Endothelial cell of umbilical vein (primary cell): ENCODE measurements around the gene ARHGDIB. TPM values are rescaled to one million over a fixed set of nuclear protein-coding genes. Genes with fewer than 3 reads are reported as not detected.

ENCODE experiments used
- BruUV-seq: library from RNA; stranded (reverse); fragments of 400-500 nt; replicated peaks from 2 replicates; lab custom pipeline; 2021; lab: Mats Ljungman, UMichigan
- CTCF ChIA-PET: fragments of 300-600, 350-600 bp; sonication (Branson Sonifier 250); formaldehyde crosslinking; loops from one replicate; lab custom pipeline; 2021; ENCODE audit warnings: antibody characterized with exemption, inconsistent platforms; lab: Charles Lee
- POLR2A ChIA-PET: fragments of 300-600, 350-600 bp; sonication (Branson Sonifier 250); formaldehyde crosslinking; loops from one replicate; lab custom pipeline; 2021; ENCODE audit warnings: antibody characterized with exemption, inconsistent platforms; lab: Charles Lee
- DNase-seq: peaks from one replicate; pipeline ENCODE4 v3.0.0-alpha.2; 2011; ENCODE audit warnings: low read depth, low spot score
- FAIRE-seq: peaks from 2 replicates; lab custom pipeline; 2011; peaks lifted over from hg19 to GRCh38; lab: Jason Lieb, UNC
- H2AFZ ChIP-seq: 2 replicates; pipeline ENCODE4 v1.6.0; 2012; ENCODE audit warnings: low read depth, low read length, control low read depth, inconsistent platforms
- H3K27ac ChIP-seq: 2 replicates; pipeline ENCODE4 v1.5.1; 2011; ENCODE audit warnings: low read depth, mild to moderate bottlenecking, control low read depth, low read length, moderate library complexity; ENCODE audit not compliant: insufficient read depth
- H3K27me3 ChIP-seq, 2 experiments: 2 replicates each; pipeline versions ENCODE4 v1.6.0 to v1.6.1; 2011; ENCODE audit warnings: low read length in 2 of 2, mixed read lengths in 1 of 2; ENCODE audit not compliant: control insufficient read depth in 2 of 2, insufficient read depth in 2 of 2
- H3K36me3 ChIP-seq, 2 experiments: 2 replicates in 1 of 2; 3 replicates in 1 of 2; pipeline ENCODE4 v1.5.1; 2011; ENCODE audit warnings: low read length in 2 of 2, mild to moderate bottlenecking in 1 of 2, moderate library complexity in 1 of 2; ENCODE audit not compliant: control insufficient read depth in 2 of 2, insufficient read depth in 2 of 2; ENCODE audit errors: extremely low read depth in 1 of 2
- H3K4me1 ChIP-seq: 3 replicates; pipeline ENCODE4 v1.5.1; 2011; ENCODE audit warnings: mild to moderate bottlenecking, low read length; ENCODE audit not compliant: control insufficient read depth, insufficient read depth; ENCODE audit errors: extremely low read depth
- H3K4me2 ChIP-seq: 2 replicates; pipeline ENCODE4 v1.6.1; 2011; ENCODE audit warnings: low read length, control low read depth, mixed read lengths; ENCODE audit not compliant: insufficient read depth
- H3K4me3 ChIP-seq, 3 experiments: fragments of 200-600 bp in 1 of 3; sonication (generic), shearing (Covaris generic) in 1 of 3; replicated peaks in 1 of 3; 2 replicates each; pipeline ENCODE4 v1.5.1; 2011 to 2016; ENCODE audit warnings: control low read depth in 3 of 3, low read length in 3 of 3, mild to moderate bottlenecking in 2 of 3, inconsistent platforms in 1 of 3, low read depth in 1 of 3, moderate library complexity in 1 of 3; ENCODE audit not compliant: insufficient read depth in 1 of 3
- H3K79me2 ChIP-seq: 2 replicates; pipeline ENCODE4 v1.6.0; 2012; ENCODE audit warnings: low read length, inconsistent platforms; ENCODE audit not compliant: control insufficient read depth, insufficient read depth
- H3K9ac ChIP-seq: replicated peaks from 2 replicates; pipeline ENCODE3; 2011; ENCODE audit warnings: low read length, control low read depth; ENCODE audit not compliant: insufficient read depth; ENCODE audit errors: extremely low read depth
- H3K9me1 ChIP-seq: replicated peaks from 3 replicates; pipeline ENCODE4 v1.6.0; 2011; ENCODE audit warnings: mild to moderate bottlenecking, low read length; ENCODE audit not compliant: control insufficient read depth, insufficient read depth; ENCODE audit errors: extremely low read depth
- H3K9me3 ChIP-seq: replicated peaks from 2 replicates; pipeline ENCODE4 v1.5.1; 2012; ENCODE audit warnings: low read length, inconsistent platforms; ENCODE audit not compliant: control insufficient read depth, insufficient read depth
- H4K20me1 ChIP-seq: replicated peaks from 2 replicates; pipeline ENCODE3; 2011; ENCODE audit warnings: mild to moderate bottlenecking, low read length; ENCODE audit not compliant: control insufficient read depth, insufficient read depth; ENCODE audit errors: extremely low read depth
- CTCF ChIP-seq, 2 donors: IDR thresholded peaks; 1 replicate in 1 of 2; 2 replicates in 1 of 2; pipeline ENCODE4 v1.5.1; 2011; ENCODE audit warnings: low read length in 2 of 2, mild to moderate bottlenecking in 2 of 2, moderate library complexity in 2 of 2, control low read depth in 1 of 2, inconsistent platforms in 1 of 2, low read depth in 1 of 2; ENCODE audit not compliant: insufficient read depth in 1 of 2; ENCODE audit errors: extremely low read depth in 1 of 2
- EZH2 ChIP-seq: IDR thresholded peaks from 2 replicates; pipeline ENCODE4 v1.6.1; 2012; ENCODE audit warnings: borderline replicate concordance, low read depth, mild to moderate bottlenecking, moderate library complexity, low read length, inconsistent platforms; ENCODE audit not compliant: severe bottlenecking
- FOS ChIP-seq: IDR thresholded peaks from 2 replicates; pipeline ENCODE4 v1.6.1; 2011; ENCODE audit warnings: mild to moderate bottlenecking, low read length, moderate library complexity, borderline replicate concordance; ENCODE audit not compliant: insufficient read depth
- GATA2 ChIP-seq: IDR thresholded peaks from 2 replicates; pipeline ENCODE4 v1.7.0; 2011; ENCODE audit warnings: low read depth, mild to moderate bottlenecking, moderate library complexity, mixed read lengths, low read length; ENCODE audit not compliant: insufficient read length, insufficient read depth
- JUN ChIP-seq: IDR thresholded peaks from 2 replicates; pipeline ENCODE4 v1.6.1; 2011; ENCODE audit warnings: borderline replicate concordance, low read depth; ENCODE audit not compliant: insufficient read length, insufficient read depth
- MAX ChIP-seq: IDR thresholded peaks from 2 replicates; pipeline ENCODE4 v1.6.1; 2011; ENCODE audit not compliant: insufficient read depth, insufficient read length
- MYC ChIP-seq: IDR thresholded peaks from one replicate; pipeline ENCODE4 v1.6.1; 2011; ENCODE audit warnings: mild to moderate bottlenecking, low read depth, low read length
- POLR2A ChIP-seq: IDR thresholded peaks from 2 replicates; pipeline ENCODE4 v1.6.1; 2012; ENCODE audit warnings: low read depth, mild to moderate bottlenecking, control low read depth, low read length
- POLR2AphosphoS5 ChIP-seq: IDR thresholded peaks from 2 replicates; pipeline ENCODE4 v1.6.1; 2012; ENCODE audit warnings: low read depth, mild to moderate bottlenecking, control low read depth, low read length, moderate library complexity; ENCODE audit not compliant: insufficient read depth
- dilution Hi-C: fragments of 300-500 bp; cut with MboI; formaldehyde crosslinking; loops from one replicate; pipeline ENCODE4 v1.15.0; 2019; ENCODE audit warnings: low sequenced_read_pairs; ENCODE audit not compliant: extremely low pct_ligation_motif_present
- intact Hi-C: fragments of 100-400 bp; cut with micrococcal nuclease; formaldehyde crosslinking; loops from one replicate; pipeline ENCODE4 v1.10.0; 2022
- polyA plus RNA-seq, 4 experiments: library from polyadenylated mRNA; depleted of rRNA in 3 of 4; stranded (reverse) in 3 of 4; unstranded in 1 of 4; fragments of >200 nt; gene quantifications; 2 replicates each; pipeline versions ENCODE4 v1.2.1 to v1.2.3, GENCODE V29; 2011 to 2012; ENCODE audit warnings: missing spikeins in 1 of 4
- total RNA-seq: library from RNA; stranded (reverse); gene quantifications from 2 replicates; pipeline ENCODE4 v1.2.3, GENCODE V29; 2021

Gene ARHGDIB
- total and polyA plus RNA-seq, 2 donors (not counting 3 experiments of a cell fraction or from before 2014, with no cell fraction given): 483 to 1,200 TPM

GRCh38 chr12:14923944-14924343 lies 37.5 kb downstream of the ARHGDIB start:
- ChIA-PET CTCF (no interaction called here), POLR2A (no interaction called here)
- FAIRE-seq (no peak), DNase-seq (no peak)
- intact Hi-C loops (no loop called here), dilution Hi-C loops (no loop called here)
- Histone ChIP-seq H3K36me3 (no peaks in the 10 kb centered on the region), H3K9ac (no peak overlapping the region), H3K4me1 (no peaks in the 10 kb centered on the region), H3K27ac (no peak overlapping the region), H3K4me3 (no peak overlapping the region), H3K79me2 (no peaks in the 10 kb centered on the region), H3K27me3 (no peaks in the 10 kb centered on the region), H3K4me2 (no peak overlapping the region), H3K9me1 (no peaks in the 10 kb centered on the region), H2AFZ (no peak overlapping the region), H3K9me3 (no peaks in the 10 kb centered on the region), H4K20me1 (no peaks in the 10 kb centered on the region)
- TF ChIP-seq EZH2 (no peak), MAX (no peak), CTCF (IDR thresholded peaks at IDR 0.05; ENCODE audit: extremely low read depth in 1 of 2, insufficient read depth in 1 of 2, low read depth in 1 of 2, low read length in 2 of 2) (no peak), POLR2AphosphoS5 (no peak), POLR2A (no peak), JUN (no peak), GATA2 (no peak), MYC (no peak), FOS (no peak)
- BruUV-seq: no TSS peak
